HEK293 (cell line): ENCODE measurements around the gene TNIK.

Experiments
- PRDM1 ChIP-seq: fragments of 450-650 bp; formaldehyde crosslinking; IDR thresholded peaks from 2 replicates; pipeline ENCODE4; 2016; ENCODE audit warnings: missing biosample characterization, missing genetic modification characterization
- TCF7L2 ChIP-seq: IDR thresholded peaks from 2 replicates; pipeline ENCODE4 v1.6.1; 2011; ENCODE audit warnings: low read depth, mild to moderate bottlenecking, inconsistent platforms, low read length, moderate library complexity, borderline replicate concordance
- ZBTB21 ChIP-seq: fragments of 450-650 bp; formaldehyde crosslinking; IDR thresholded peaks from 2 replicates; pipeline ENCODE4 v1.5.1; 2017; ENCODE audit warnings: missing biosample characterization, missing genetic modification characterization
- ZNF23 ChIP-seq: fragments of 450-650 bp; formaldehyde crosslinking; IDR thresholded peaks from 2 replicates; pipeline ENCODE4 v1.5.1; 2016; ENCODE audit warnings: missing biosample characterization, missing genetic modification characterization, borderline replicate concordance
- ZNF623 ChIP-seq: fragments of 450-650 bp; formaldehyde crosslinking; IDR thresholded peaks from 2 replicates; pipeline ENCODE4 v1.5.1; 2016; ENCODE audit warnings: missing biosample characterization, missing genetic modification characterization
- ZNF830 ChIP-seq: fragments of 450-650 bp; IDR thresholded peaks from 2 replicates; pipeline ENCODE4 v1.5.0; 2018; ENCODE audit warnings: missing biosample characterization, missing genetic modification characterization, low read depth, mild to moderate bottlenecking, moderate library complexity
- TF ChIP-seq, protein P1 (sequence below): fragments of 450-650 bp; formaldehyde crosslinking; IDR thresholded peaks from 2 replicates; pipeline ENCODE4 v1.5.1; 2016; ENCODE audit warnings: missing biosample characterization, missing genetic modification characterization
- TF ChIP-seq, protein P2 (sequence below): fragments of 450-650 bp; formaldehyde crosslinking; IDR thresholded peaks from 2 replicates; pipeline ENCODE4 v1.5.1; 2017; ENCODE audit warnings: missing biosample characterization, missing genetic modification characterization
- TF ChIP-seq, protein P3 (sequence below): fragments of 450-650 bp; formaldehyde crosslinking; IDR thresholded peaks from 2 replicates; pipeline ENCODE4 v1.5.1; 2016; ENCODE audit warnings: missing biosample characterization, missing genetic modification characterization

DNA sequence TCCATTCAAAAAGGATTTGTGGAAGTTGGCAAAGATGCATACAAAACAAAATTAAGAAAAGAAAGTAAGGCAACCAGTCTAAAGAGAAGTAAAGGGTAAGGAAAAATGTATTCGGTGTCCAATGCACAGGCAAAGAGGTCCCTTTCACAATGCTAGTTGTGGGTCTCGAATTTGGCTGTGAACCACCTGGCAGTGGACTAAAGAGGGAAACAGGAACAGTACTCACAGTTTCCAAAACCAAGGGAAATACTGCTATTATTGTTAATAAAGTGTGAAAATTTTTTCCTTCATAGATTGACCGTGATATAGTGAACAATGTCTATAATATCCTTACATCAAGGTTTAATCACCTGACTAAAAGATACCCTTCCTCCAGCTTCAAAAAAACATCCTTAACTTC is 57.9 kb downstream of the TNIK start:
- TF ChIP-seq, protein P1, sequence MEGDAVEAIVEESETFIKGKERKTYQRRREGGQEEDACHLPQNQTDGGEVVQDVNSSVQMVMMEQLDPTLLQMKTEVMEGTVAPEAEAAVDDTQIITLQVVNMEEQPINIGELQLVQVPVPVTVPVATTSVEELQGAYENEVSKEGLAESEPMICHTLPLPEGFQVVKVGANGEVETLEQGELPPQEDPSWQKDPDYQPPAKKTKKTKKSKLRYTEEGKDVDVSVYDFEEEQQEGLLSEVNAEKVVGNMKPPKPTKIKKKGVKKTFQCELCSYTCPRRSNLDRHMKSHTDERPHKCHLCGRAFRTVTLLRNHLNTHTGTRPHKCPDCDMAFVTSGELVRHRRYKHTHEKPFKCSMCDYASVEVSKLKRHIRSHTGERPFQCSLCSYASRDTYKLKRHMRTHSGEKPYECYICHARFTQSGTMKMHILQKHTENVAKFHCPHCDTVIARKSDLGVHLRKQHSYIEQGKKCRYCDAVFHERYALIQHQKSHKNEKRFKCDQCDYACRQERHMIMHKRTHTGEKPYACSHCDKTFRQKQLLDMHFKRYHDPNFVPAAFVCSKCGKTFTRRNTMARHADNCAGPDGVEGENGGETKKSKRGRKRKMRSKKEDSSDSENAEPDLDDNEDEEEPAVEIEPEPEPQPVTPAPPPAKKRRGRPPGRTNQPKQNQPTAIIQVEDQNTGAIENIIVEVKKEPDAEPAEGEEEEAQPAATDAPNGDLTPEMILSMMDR (tag by site-specific recombination): no peak
- TF ChIP-seq ZNF23 (tag by site-specific recombination) (no peak), ZNF623 (tag by site-specific recombination) (no peak), ZBTB21 (tag by site-specific recombination) (no peak), PRDM1 (tag by site-specific recombination) (no peak), ZNF830 (tag by site-specific recombination) (no peak), TCF7L2 (no peak)
- TF ChIP-seq, protein P2, sequence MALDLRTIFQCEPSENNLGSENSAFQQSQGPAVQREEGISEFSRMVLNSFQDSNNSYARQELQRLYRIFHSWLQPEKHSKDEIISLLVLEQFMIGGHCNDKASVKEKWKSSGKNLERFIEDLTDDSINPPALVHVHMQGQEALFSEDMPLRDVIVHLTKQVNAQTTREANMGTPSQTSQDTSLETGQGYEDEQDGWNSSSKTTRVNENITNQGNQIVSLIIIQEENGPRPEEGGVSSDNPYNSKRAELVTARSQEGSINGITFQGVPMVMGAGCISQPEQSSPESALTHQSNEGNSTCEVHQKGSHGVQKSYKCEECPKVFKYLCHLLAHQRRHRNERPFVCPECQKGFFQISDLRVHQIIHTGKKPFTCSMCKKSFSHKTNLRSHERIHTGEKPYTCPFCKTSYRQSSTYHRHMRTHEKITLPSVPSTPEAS (tag by site-specific recombination): no peak
- TF ChIP-seq, protein P3, sequence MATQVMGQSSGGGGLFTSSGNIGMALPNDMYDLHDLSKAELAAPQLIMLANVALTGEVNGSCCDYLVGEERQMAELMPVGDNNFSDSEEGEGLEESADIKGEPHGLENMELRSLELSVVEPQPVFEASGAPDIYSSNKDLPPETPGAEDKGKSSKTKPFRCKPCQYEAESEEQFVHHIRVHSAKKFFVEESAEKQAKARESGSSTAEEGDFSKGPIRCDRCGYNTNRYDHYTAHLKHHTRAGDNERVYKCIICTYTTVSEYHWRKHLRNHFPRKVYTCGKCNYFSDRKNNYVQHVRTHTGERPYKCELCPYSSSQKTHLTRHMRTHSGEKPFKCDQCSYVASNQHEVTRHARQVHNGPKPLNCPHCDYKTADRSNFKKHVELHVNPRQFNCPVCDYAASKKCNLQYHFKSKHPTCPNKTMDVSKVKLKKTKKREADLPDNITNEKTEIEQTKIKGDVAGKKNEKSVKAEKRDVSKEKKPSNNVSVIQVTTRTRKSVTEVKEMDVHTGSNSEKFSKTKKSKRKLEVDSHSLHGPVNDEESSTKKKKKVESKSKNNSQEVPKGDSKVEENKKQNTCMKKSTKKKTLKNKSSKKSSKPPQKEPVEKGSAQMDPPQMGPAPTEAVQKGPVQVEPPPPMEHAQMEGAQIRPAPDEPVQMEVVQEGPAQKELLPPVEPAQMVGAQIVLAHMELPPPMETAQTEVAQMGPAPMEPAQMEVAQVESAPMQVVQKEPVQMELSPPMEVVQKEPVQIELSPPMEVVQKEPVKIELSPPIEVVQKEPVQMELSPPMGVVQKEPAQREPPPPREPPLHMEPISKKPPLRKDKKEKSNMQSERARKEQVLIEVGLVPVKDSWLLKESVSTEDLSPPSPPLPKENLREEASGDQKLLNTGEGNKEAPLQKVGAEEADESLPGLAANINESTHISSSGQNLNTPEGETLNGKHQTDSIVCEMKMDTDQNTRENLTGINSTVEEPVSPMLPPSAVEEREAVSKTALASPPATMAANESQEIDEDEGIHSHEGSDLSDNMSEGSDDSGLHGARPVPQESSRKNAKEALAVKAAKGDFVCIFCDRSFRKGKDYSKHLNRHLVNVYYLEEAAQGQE (tag by site-specific recombination): no peak
